GM10266 (cell line): ENCODE data around the gene ATAD3C.
A peak's percentile ranks its signal among the peaks of the same experiment; 100 is the strongest.
"Not testable (repeated sequence)": the region's sequence is repeated elsewhere in the genome, so short reads cannot be mapped to it uniquely, and the experiment has no call there.

Experiments used
- DNase-seq: peaks from one replicate; pipeline ENCODE4 v3.0.0; 2012; ENCODE audit errors: extremely low spot score
- TF ChIP-seq, protein P1 (sequence below): IDR thresholded peaks from 2 replicates; pipeline ENCODE4 v1.5.1; 2012; ENCODE audit warnings: mild to moderate bottlenecking, low read depth; ENCODE audit not compliant: control insufficient read depth, insufficient read depth; ENCODE audit errors: missing control alignments

ATAD3C gene

DNA sequence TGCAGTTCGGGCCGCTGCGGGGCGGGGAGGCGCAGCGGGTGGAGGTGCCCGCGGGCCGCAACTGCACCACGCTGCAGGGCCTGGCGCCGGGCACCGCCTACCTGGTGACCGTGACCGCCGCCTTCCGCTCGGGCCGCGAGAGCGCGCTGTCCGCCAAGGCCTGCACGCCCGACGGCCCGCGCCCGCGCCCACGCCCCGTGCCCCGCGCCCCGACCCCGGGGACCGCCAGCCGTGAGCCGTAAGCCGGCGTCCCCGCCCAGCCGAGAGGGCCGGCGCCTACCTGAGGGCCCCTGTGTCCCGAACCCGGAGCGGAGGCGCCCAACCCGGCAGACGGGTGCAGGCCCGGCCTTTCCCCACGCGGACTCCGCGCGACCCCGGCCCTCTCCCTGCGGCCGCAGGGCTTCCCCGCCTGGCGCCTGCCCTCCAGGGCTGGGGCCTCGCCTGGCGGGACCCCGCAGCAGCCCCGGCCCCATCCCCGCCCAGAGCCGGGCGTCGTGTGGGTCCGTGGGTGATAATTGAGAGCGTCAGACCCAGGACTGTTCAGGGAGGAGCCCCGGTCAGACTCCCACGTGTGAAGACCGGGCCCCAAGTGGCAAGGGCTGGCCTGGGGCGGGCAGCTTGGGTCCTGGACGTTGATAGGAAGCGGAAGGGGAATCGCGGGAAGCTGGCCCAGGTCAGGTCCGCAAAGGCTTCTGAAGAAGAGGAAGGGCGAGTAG, 9.8 kb upstream of the ATAD3C start:
- TF ChIP-seq, protein P1, sequence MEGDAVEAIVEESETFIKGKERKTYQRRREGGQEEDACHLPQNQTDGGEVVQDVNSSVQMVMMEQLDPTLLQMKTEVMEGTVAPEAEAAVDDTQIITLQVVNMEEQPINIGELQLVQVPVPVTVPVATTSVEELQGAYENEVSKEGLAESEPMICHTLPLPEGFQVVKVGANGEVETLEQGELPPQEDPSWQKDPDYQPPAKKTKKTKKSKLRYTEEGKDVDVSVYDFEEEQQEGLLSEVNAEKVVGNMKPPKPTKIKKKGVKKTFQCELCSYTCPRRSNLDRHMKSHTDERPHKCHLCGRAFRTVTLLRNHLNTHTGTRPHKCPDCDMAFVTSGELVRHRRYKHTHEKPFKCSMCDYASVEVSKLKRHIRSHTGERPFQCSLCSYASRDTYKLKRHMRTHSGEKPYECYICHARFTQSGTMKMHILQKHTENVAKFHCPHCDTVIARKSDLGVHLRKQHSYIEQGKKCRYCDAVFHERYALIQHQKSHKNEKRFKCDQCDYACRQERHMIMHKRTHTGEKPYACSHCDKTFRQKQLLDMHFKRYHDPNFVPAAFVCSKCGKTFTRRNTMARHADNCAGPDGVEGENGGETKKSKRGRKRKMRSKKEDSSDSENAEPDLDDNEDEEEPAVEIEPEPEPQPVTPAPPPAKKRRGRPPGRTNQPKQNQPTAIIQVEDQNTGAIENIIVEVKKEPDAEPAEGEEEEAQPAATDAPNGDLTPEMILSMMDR = no peak
- DNase-seq = no peak

DNA sequence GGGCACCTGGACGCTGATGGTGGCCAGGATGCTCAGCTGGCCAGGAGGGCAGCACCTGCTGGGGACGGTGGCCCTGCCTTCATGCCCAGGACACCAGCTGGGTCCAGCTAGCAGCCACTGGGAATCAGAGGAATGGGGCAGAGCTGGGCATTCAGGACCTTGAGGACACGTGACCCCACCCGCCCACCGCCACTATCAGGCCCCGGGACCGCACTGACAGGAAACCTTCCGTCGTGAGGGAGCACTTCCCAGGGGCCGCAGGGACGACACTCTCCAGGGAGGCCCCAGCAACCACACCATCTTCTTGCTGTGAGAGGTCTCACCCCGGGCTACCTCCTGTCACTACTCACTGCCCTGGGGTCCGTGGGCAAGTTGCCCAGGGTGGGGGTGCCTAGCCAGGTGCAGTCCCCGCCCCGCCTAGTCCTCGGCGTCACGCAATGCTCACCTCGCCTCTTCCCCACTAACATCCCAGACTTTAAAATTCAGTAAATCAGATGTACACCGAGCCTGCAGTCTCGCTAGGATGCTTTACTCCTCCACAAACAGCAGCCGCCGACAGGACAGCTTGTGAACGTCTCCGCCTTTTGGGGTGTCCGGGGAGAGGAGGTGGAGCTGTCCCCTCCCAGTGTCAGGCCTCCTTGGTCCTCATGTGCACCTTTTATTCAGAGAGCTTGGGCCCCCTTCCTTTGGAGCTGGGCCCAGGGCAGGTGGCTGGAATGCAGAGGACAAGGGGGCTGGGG, 9.1 kb upstream of the ATAD3C start:
- TF ChIP-seq, protein P1 = no peak
- no peak for DNase-seq

DNA sequence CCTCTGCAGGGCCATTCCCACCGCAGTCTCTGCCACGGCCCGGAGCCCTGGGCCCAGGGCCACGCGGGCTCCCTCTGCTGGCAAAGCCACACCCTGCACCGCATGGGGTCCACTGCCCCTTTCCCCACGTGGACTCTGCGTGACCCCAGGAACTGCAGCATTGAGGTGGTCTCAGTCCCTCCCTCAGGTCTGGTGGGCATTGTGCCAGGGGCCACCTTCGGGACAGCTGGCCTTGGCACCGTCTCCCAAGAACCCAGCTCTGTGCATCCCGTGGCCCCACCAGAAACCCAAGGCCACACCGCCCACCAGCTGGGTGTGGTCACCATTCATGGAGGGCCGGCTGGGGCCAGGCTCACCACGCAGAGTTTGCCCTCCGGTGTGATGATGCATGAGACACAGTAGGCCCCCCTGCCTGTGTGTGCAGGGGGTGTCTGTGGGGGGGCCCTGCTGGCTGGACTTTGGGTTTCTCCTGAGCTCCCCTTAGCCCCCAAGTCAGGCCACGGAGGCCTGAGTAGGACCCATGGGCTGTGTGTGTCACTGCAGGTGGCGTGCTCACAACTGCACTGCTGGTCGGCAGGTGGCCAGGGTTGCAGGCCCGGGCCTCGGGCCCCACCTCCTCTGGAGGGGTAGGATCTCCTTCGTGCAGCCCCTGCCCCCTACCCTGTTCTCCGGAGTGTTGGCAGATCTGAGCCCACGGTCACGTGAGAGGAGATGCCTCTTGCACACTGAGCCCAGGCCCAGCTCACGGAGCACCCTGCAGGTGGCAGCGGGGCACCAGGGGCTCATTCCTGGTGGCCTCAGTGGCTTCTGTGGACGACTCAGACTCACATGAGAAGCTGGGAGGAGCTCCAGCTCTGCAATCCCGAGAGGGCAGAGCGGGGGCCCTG, 8.2 kb upstream of the ATAD3C start:
- DNase-seq = peak; percentile 92
- TF ChIP-seq, protein P1 = peak; percentile 89

DNA sequence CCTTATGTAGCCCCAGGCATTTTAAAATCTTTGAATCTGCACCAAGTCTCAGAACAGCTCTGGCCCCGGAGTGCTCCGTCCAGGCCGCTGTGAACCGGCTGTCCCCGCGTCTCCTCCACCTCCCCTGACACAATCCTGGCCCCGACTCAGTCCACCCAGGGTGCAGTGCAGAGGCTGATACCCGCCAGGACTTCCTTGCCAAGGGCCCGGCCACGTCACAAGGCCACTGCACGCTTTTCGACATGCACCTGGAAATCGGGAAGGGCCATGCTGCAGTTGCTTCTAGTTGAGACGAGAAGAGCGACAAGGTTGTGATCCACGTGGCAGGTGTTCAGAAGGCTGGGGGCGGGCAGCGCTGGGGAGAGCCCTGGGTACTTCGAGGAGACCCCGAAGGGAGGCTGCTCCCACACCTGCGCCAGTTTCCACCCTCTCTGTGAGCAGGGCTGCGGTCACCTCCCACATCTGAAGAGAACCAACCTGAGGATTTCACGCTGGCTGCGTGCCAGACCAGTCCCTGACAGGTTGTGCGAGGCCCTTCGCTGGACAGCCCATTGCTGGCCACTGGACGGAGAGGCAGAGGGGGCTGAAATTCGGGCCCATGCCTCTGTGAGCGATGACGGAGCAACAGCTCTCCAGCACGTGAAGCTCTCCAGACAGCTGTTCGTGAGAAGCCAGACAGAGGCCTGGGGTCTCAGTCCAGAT, 7.3 kb upstream of the ATAD3C start:
- DNase-seq = no peak
- TF ChIP-seq, protein P1 = no peak

DNA sequence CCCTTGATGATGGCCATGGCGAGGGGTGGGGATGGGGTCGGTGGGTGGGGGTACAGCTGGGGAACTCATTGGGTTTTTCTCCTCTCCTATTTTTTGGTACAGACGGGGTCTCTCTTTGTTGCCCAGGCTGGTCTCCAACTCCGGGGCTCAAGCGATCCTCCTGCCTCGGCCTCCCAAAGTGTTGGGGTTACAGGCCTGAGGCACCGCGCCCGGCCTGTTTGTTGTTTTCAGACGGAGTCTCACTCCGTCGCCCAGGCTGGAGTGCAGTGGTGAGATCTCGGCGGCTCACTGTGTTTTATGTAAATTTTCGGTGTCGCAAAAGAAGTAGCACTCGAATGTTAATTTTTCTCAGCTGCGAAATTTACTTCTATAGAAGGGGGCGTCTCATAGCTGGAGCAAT, 2.9 kb upstream of the ATAD3C start:
- DNase-seq = not testable (repeated sequence)

DNA sequence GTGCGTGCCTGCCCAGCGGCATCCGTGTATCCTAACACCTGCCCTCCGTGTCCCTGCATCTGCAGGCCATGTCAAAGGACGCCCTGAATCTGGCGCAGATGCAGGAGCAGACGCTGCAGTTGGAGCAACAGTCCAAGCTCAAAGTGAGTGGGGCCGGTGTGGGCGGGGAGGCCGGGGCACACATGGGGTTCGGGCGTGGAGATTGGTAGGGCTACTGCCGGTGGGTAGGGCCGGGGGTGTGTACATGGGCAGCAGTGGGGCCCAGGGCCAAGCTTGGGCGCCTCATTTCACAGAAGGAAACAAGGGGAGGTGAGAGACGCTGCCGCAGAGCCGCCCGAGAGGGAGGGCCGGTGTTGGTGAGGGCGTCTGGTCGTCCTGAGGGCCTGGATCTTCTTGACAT, 1.1 kb downstream of the ATAD3C start:
- DNase-seq = not testable (repeated sequence)

DNA sequence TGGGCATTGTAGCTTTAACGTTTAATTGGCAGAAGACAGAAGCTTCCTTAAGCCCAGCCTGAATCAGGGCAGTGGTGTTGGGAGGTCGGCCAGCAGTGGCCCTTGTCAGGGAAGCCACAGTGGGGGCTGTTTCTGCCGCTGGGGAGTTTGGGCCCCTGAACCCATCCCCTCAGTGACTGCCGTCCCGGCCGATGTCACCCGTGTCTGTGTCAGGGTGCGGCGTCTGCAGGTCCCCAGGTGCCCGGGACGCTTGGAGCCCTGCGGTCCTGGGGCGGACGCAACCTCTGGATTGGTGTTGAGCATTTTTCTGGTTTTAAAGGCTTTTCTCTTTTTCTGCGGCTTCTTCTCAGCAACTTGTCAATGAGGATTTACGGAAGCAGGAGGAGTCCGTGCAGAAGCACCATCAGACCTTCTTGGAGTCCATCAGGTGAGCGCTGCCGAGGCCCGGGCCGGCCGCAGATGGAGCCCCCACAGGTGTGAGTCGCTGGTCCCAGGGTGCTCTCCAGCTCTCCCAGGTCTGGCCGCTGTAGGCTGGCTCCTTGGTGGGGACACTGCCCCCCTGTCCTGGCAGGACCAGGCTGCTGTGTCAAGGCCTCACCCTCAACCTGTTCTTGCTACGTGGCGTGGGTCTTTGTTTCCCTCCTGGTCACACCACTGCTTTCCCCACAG, 2.3 kb downstream of the ATAD3C start:
- no peak for DNase-seq
- TF ChIP-seq, protein P1 = no peak

- not testable (repeated sequence) for DNase-seq
Observed at GRCh38 chr1:1452365-1452739, 2.9 kb downstream of the ATAD3C start.
